Activated T-cell treated with anti-CD3 and anti-CD28 coated beads for 48 hours (primary cell): Measurements from ENCODE around the gene RAB14.

ENCODE experiments used
- DNase-seq: peaks from one replicate; pipeline ENCODE4 v3.0.0-alpha.2; 2020; ENCODE audit warnings: low read depth

Gene RAB14

GRCh38 chr9:121219530-121219929, 17.9 kb upstream of the RAB14 start:
- DNase-seq, result no peak

- DNase-seq, result no peak
Measured at GRCh38 chr9:121218357-121219027, 16.8 kb upstream of the RAB14 start.

GRCh38 chr9:121217609-121218292, 16.1 kb upstream of the RAB14 start:
- no peak for DNase-seq

- DNase-seq, result no peak
Measured at GRCh38 chr9:121216271-121216805, 14.7 kb upstream of the RAB14 start.

- DNase-seq, result no peak
Measured at GRCh38 chr9:121214005-121214404, 12.3 kb upstream of the RAB14 start.

GRCh38 chr9:121213136-121213806, 11.6 kb upstream of the RAB14 start:
- DNase-seq, result peak; percentile 67

- DNase-seq, result no peak
Measured at GRCh38 chr9:121210536-121210935, 8.9 kb upstream of the RAB14 start.

- DNase-seq, result no peak
Measured at GRCh38 chr9:121207371-121207940, 5.8 kb upstream of the RAB14 start.

GRCh38 chr9:121206516-121207370, 5.1 kb upstream of the RAB14 start:
- no peak for DNase-seq

GRCh38 chr9:121204611-121205010, 2.9 kb upstream of the RAB14 start:
- DNase-seq, result no peak

GRCh38 chr9:121204121-121204520, 2.5 kb upstream of the RAB14 start:
- DNase-seq, result no peak

- DNase-seq, result peak; percentile 33
Measured at GRCh38 chr9:121201045-121201737, 478 bp downstream of the RAB14 start.

- no peak for DNase-seq
Measured at GRCh38 chr9:121200356-121200755, 1.3 kb downstream of the RAB14 start.

- DNase-seq, result no peak
Measured at GRCh38 chr9:121199921-121200320, 1.7 kb downstream of the RAB14 start.

- DNase-seq, result no peak
Measured at GRCh38 chr9:121198512-121199042, 3.1 kb downstream of the RAB14 start.

- DNase-seq, result no peak
Measured at GRCh38 chr9:121197132-121197531, 4.5 kb downstream of the RAB14 start.

GRCh38 chr9:121196389-121196788, 5.3 kb downstream of the RAB14 start:
- DNase-seq, result no peak

- no peak for DNase-seq
Measured at GRCh38 chr9:121194730-121195129, 6.9 kb downstream of the RAB14 start.

GRCh38 chr9:121192959-121193640, 8.6 kb downstream of the RAB14 start:
- no peak for DNase-seq

- no peak for DNase-seq
Measured at GRCh38 chr9:121192518-121192917, 9.2 kb downstream of the RAB14 start.
